ENCODE results near the gene TMUB1. TPM values are rescaled to one million over a fixed set of nuclear protein-coding genes. Genes with fewer than 3 reads are reported as not detected.

The TMUB1 gene
- total and polyA plus RNA-seq, 9 of the 15 experiments (the other 6 are each of a cell fraction or from before 2014, with no cell fraction given), result 0.14 to 241 (median 74.1) TPM

DNA sequence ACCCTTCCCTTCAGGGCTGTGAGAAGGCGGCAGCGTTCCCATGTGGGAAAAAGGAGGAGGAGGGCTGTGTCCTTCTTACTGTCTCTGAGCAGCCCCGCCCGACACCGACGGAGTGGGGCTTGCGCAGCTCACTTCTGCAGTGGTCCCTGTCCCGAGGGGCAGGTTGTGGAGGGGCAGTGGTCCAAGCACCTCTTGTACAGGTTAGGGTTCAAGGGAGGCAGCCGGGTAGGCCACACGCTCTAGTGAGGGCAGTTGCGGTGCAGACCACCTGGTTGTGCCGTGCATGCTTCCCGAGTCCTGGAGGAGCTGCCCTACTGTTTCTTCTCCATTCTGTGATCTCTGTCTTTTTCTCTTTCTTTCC is 35.7 kb upstream of the TMUB1 start:
- intact Hi-C loops (cut with micrococcal nuclease) (no loop called here), in situ Hi-C loops (cut with MboI) (no loop called here)
- CTCF ChIA-PET (ENCODE audit: low intra/inter-chr PET ratio), result interaction anchor here (0.8 kb wide), 1 partner anchor 141 kb away, joined by 3 read pairs; no protein-coding TSS in a partner anchor
- FAIRE-seq, result no peak
- no peak for TF ChIP-seq XRCC3 (IDR thresholded peaks at IDR 0.05)
- TF ChIP-seq TCFL5 (CRISPR knock-in tag; conservative IDR thresholded peaks at IDR 0.05), result no peak
- 0 out of 2 replicates have a peak, but pooled peaks have one; percentile 9 for TF ChIP-seq NR4A1 (CRISPR knock-in tag; IDR thresholded peaks at IDR 0.05)
- no peak for TF ChIP-seq NR4A1 (tag; IDR thresholded peaks at IDR 0.05)
- no TSS peak for BruUV-seq (replicated peaks)
- H3K27me3 ChIP-seq (ENCODE audit: control insufficient read depth in 2 of 2, insufficient read depth in 2 of 2, low read length in 2 of 2), result no peaks in the 10 kb centered on the region
- peaks cover 20% of the 10 kb centered on the region for H3K79me2 ChIP-seq (ENCODE audit: control insufficient read depth, insufficient read depth, low read length)
- POLR2A ChIA-PET, result interaction anchor here (1.2 kb wide), 1 partner anchor 149 kb away, joined by 3 read pairs; no protein-coding TSS in a partner anchor
- WGBS (ENCODE audit: insufficient coverage, low coverage, missing lambda C conversion rate), result 93% methylated on average over 13 of the region's 13 CpGs
- H4K20me1 ChIP-seq (replicated peaks; ENCODE audit: control insufficient read depth, insufficient read depth, low read length), result peaks cover 30% of the 10 kb centered on the region
- peaks cover 4 to 58% of the 10 kb centered on the region in 2 experiments for H3K4me1 ChIP-seq (replicated peaks in 1 of 2; ENCODE audit: control insufficient read depth in 2 of 2, insufficient read depth in 2 of 2, low read length in 2 of 2)
- H3K4me2 ChIP-seq (ENCODE audit: insufficient read depth, low read length), result no peak overlapping the region
- DNase-seq (ENCODE audit: extremely low read depth in 1 of 4, low spot score in 3 of 4), result no peak
- H3K4me3 ChIP-seq, result no peak overlapping the region
- H3K9me3 ChIP-seq (replicated peaks; ENCODE audit: control insufficient read depth, insufficient read depth, low read depth, low read length), result no peaks in the 10 kb centered on the region
- H3K9me1 ChIP-seq (ENCODE audit: control insufficient read depth, insufficient read depth, low read length), result peaks cover 2% of the 10 kb centered on the region
- no peak for ATAC-seq
- H3K36me3 ChIP-seq (ENCODE audit: control insufficient read depth, insufficient read depth, low read length), result peaks cover 88% of the 10 kb centered on the region; the same call in 2 of the 3 replicates
- no peak overlapping the region for H3K27ac ChIP-seq (ENCODE audit: extremely low read depth, low read depth, low read length)
- H2AFZ ChIP-seq (ENCODE audit: low read depth, low read length), result no peak overlapping the region
- peak overlapping the region in 1 of 2 experiments; percentile 57; a peak in 1 of 4 replicates for H3K9ac ChIP-seq (ENCODE audit: insufficient read depth in 1 of 2, low read depth in 2 of 2, low read length in 2 of 2)

Data from K562 (cell line).